GM15510 (cell line): ENCODE results near the gene ALOX5AP.

Source experiments
- POLR2A ChIP-seq: IDR thresholded peaks from 3 replicates; pipeline ENCODE4 v1.6.1; 2011; ENCODE audit warnings: borderline replicate concordance; ENCODE audit not compliant: insufficient read length; ENCODE audit errors: extremely low read depth

Gene ALOX5AP

DNA sequence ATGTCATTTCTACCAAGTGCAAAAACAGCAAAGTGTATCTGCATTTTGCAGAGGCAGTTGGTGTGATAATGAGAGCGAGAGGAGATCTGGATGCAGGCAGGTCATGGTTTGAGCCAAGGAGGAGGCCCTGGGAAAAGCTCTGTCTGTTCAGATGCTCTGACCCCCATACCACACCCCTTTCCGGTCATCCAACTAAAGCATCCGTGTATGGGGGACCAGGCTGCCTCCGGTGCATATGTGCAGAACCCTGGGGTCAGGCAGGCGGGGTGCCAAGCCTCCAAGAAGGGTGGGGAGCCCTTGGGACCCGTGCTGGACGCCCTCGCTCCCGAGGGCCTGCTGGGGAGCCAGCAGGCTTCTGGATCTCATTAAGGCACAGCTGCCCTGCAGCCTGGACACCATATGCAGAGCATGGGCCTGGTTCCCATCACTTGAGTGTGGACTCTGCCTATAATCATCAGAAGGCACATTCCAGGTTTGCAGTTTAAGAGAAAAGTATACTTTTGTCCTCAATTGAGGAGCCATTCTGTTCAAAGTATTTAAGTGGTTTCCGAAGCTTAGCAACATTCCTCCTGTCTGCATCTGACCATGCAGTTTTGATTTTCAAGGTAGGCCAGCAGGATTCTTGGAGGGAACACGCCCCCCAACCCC, 56.1 kb downstream of the ALOX5AP start:
- TF ChIP-seq POLR2A: no peak

DNA sequence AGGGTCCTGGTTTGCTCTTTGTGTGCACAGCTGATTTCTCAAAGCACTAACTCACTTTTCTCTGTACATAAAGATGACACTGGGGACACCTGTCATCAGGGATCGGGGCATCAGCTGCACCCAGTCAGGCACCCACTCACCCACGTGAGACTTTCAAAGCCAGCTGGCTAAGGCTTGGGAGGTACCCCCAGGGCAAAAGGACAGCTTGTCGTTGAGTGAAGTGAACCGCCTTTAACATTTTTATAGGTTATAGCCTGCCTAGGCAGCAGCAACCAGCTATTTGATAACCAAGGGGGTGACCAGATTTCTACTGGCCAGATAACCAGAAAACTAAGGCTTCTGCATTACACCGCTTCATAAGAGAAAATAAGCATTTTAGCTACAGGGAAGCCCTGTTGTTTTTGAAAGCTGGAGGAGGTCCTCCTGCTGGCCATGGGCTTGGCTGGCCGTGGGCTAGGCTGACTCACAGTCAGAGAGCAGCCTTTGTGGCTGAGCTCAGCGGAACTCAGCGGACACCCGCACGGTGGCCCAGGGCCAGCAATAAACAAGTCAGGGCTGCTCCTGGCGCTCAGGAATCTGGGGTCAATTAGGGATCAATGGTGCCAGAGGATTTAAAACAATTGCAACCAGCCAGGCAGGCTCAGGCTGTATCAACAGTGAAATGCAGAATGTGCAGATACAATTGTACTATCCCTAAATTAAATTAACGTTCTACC, 57.1 kb downstream of the ALOX5AP start:
- TF ChIP-seq POLR2A: no peak

DNA sequence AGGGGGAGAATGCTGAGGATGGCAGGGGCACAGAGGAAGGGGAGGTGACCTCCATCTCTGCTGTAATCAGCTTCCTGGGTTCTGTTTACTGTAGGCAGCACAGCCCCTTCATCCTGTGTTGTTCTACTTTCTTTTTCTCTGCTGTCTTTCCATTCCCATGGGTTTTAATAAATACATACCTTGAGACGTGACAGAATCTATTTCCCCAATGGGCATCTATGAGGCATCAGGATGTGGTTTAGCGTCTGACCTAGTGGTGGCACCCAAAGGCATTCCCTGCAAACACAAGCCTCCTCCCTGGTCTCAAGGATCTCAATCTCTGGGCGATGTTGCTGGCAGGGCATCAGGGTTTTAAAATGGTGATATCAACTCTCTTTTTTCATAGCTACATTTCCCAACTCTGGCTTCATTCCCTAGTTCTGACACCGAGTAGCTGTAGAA, 60.8 kb downstream of the ALOX5AP start:
- TF ChIP-seq POLR2A: no peak

GRCh38 chr13:30796631-30797601, 61.6 kb downstream of the ALOX5AP start:
- no peak for TF ChIP-seq POLR2A

- TF ChIP-seq POLR2A: no peak
These were observed 62.6 kb downstream of the ALOX5AP start for GRCh38 chr13:30797847-30798535.

DNA sequence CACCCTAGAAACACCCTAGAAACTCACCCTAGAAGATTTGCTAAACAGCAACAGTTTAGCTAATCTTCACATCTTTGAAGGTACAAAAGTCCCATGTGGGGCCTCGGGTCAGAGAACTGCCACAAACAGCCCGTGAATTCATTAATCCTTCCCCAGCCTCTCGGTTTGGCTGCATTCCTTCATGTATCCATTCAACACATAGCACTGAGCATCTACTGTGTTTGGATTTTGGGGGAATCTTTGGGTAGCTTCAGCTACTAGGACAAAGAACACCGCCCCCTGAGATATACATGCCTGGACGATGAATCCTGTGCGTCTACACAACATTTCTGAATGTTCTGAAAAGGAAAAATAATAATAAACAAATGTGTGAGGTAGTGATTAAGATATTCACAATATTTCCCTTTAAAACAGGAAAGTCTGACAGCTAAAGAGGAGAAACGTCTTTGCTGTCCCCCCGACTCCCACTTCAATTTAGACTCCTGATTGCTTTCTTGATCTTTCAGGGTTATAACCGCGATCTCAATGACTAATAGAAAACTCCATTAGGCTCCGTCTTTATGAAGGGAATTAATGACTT, 63.5 kb downstream of the ALOX5AP start:
- TF ChIP-seq POLR2A: no peak

DNA sequence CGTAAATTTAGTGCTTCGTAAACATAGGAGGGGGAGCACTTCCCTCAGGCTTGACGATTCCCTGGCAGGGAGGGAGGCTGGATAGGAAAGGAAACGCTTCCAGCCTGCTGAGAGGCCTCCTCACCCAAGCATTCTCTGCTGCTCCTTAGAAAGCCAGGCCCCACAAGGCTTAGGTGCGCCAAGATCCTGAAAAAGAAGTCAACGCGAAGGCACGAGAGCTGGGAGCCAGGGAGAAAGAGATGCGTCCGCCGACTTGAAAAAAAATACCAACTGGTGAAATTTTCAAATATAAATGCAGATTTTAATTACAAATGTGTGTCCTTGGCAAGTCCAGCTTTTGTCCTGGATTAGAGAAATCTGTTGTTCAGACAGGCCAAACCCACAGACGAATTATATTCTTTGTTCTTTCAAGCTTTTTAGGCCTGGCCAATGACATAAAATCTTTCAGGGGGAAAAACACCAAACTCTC, 64.0 kb downstream of the ALOX5AP start:
- TF ChIP-seq POLR2A: no peak

- TF ChIP-seq POLR2A: no peak
These were observed 64.8 kb downstream of the ALOX5AP start for GRCh38 chr13:30800107-30800506.

- TF ChIP-seq POLR2A: no peak
These were observed 67.2 kb downstream of the ALOX5AP start for GRCh38 chr13:30802501-30802900.

DNA sequence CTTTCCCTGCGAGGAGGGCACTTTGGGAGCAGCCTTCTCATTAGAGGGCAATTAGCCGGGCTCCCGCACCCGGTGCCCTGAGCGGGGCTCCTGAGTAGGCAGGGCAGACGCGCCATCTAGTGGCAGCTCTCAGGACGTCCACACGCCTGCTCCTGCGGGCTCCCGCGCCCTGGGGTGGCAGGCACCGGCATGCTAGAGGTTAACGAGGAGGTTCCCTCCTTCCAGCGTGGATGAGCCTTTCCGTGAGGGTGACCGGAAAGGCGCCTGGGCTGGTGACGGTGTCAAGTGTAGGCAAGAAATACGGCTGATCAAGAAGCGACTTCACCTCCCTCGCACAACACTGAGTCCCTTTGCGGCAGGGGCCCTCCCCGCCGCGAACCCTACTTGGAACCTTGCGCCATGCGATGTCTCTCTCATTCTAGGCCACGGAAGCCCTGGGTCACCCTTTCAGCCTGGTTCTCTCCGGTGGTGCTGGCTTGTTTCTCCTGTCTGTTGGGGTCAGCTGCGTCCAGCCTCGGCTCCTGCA, 67.7 kb downstream of the ALOX5AP start:
- TF ChIP-seq POLR2A: no peak

GRCh38 chr13:30803749-30804148, 68.4 kb downstream of the ALOX5AP start:
- TF ChIP-seq POLR2A: no peak

DNA sequence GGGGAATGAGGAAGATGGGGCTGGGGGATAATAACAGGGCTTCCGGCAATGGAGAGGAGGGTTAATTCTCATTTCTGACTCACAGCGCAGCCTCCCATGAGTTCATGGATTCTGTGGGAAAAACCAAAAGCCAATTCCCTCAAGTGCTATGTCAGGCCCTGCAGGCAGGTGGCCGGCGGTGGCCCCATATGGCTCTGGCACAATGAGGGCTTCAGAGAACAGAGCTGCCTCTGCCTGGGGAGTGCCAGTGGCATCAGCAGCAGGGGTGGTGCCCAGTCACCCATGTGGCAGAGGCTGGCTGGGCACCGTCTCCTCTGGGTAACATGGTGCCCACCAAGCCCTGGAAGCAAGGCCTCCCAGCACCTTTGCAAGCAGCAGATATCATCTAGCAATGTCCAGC, 69.1 kb downstream of the ALOX5AP start:
- TF ChIP-seq POLR2A: no peak

GRCh38 chr13:30805132-30805537, 69.8 kb downstream of the ALOX5AP start:
- no peak for TF ChIP-seq POLR2A

GRCh38 chr13:30805603-30806011, 70.3 kb downstream of the ALOX5AP start:
- TF ChIP-seq POLR2A: no peak
